Lower leg skin (tissue), 4 donors: ENCODE measurements around the gene DOK7. TPM values are rescaled to one million over a fixed set of nuclear protein-coding genes. Genes with fewer than 3 reads are reported as not detected.
"Not testable (repeated sequence)": the region's sequence is repeated elsewhere in the genome, so short reads cannot be mapped to it uniquely, and the experiment has no call there.

Experiments used
- DNase-seq, 2 donors: peaks; one replicate each; pipeline ENCODE4 v3.0.0-alpha.2; 2019; ENCODE audit warnings: low spot score in 2 of 2
- H3K4me3 ChIP-seq: fragments of 200-600 bp; sonication (generic); 2 replicates; pipeline ENCODE4 v1.5.1; 2017; ENCODE audit warnings: mild to moderate bottlenecking, low read depth; ENCODE audit not compliant: poor library complexity, severe bottlenecking
- POLR2A ChIP-seq, 2 donors: fragments of 450-650 bp; IDR thresholded peaks; one replicate each; pipeline ENCODE4 v1.6.1; 2016 to 2017; ENCODE audit warnings: antibody characterized with exemption in 2 of 2, mild to moderate bottlenecking in 1 of 2, moderate library complexity in 1 of 2
- WGBS, 2 donors: methylation state at CpG; one replicate each; pipeline ENCODE4 v1.1.5; 2018; 5-methylcytosine and 5-hydroxymethylcytosine counted together
- intact Hi-C: fragments of 100-400 bp; cut with DNase I; formaldehyde crosslinking; loops from one replicate; pipeline ENCODE4 v1.15.0; 2023; ENCODE audit warnings: low total_unique reads
- total RNA-seq, 4 donors: library from RNA; depleted of rRNA; stranded (reverse); fragments of >200 nt; gene quantifications; one replicate each; pipeline ENCODE4 v1.1.0, GENCODE V29; 2016
- TF ChIP-seq, protein P1 (sequence below), 3 donors: fragments of 450-650 bp; IDR thresholded peaks; one replicate each; pipeline ENCODE4 v1.5.1; 2016; ENCODE audit warnings: antibody characterized with exemption in 3 of 3, mild to moderate bottlenecking in 3 of 3, moderate library complexity in 2 of 3

DOK7 gene
- total RNA-seq, 4 donors from 2014 or later = 1.9 to 9.8 (median 5.9) TPM

DNA sequence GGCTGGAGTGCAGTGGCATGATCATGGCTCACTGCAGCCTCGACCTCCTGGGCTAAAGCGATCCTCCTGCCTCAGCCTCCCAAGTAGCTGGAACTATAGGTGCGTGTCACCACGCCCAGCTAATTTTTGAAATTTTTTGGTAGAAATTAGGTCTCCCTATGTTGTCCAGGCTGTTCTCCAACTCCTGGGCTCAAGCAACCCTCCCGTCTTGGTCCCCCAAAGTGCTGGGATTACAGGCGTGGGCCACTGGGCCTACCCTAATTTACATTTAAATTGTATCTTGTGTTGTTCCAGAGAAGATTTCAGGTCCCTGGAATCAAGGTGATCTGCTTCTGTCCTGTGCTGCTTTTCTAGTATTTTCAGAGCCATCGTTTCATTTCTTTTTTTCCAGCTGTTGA is 70.3 kb downstream of the DOK7 start:
- TF ChIP-seq, protein P1, sequence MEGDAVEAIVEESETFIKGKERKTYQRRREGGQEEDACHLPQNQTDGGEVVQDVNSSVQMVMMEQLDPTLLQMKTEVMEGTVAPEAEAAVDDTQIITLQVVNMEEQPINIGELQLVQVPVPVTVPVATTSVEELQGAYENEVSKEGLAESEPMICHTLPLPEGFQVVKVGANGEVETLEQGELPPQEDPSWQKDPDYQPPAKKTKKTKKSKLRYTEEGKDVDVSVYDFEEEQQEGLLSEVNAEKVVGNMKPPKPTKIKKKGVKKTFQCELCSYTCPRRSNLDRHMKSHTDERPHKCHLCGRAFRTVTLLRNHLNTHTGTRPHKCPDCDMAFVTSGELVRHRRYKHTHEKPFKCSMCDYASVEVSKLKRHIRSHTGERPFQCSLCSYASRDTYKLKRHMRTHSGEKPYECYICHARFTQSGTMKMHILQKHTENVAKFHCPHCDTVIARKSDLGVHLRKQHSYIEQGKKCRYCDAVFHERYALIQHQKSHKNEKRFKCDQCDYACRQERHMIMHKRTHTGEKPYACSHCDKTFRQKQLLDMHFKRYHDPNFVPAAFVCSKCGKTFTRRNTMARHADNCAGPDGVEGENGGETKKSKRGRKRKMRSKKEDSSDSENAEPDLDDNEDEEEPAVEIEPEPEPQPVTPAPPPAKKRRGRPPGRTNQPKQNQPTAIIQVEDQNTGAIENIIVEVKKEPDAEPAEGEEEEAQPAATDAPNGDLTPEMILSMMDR (IDR thresholded peaks at IDR 0.05) = no peak
- TF ChIP-seq POLR2A (IDR thresholded peaks at IDR 0.05) = no peak
- no peak overlapping the region for H3K4me3 ChIP-seq
- WGBS, 2 donors = 96 to 97% methylated on average over 7 of the region's 7 CpGs

DNA sequence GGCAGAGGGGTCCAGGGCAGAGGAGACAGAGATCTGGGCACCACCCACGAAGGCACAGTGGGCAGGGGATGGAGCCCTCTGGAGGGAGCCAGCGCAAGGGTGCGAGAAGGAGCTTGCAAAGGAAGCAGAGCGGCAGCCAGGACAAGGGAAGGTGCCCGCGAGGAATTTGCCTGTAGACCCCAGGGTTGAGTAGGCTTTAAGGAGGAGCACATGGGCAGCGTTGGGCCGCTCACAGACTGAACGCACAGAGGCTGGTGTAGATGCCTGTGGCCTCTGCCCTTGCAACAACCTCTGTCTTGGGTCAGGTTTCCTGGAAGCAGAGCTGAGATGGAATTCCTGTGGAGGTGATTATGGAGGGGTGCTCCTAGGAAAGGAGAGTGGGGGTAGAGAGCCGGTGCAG is 72.7 kb downstream of the DOK7 start:
- DNase-seq, H3K4me3 ChIP-seq, intact Hi-C loops: not testable (repeated sequence)
- WGBS, 2 donors = 87 to 89% methylated on average over 10 of the region's 10 CpGs

More for the DNA sequence above, 70.3 kb downstream of the DOK7 start:
- intact Hi-C loops = no loop called here
- no peak for DNase-seq

DNA sequence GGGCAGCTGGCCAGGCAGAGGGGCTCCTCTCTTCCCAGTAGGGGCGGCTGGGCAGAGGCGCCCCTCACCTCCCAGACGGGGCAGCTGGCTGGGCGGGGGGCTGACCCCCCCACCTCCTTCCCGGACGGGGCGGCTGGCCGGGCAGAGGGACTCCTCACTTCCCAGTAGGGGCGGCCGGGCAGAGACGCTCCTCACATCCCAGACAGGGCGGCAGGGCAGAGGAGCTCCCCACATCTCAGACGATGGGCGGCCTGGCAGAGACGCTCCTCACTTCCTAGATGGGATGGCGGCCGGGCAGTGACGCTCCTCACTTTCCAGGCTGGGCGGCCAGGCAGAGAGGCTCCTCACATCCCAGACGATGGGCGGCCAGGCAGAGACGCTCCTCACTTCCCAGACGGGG is 75.8 kb downstream of the DOK7 start:
- H3K4me3 ChIP-seq, intact Hi-C loops, DNase-seq: not testable (repeated sequence)
- WGBS, 2 donors = 96 to 99% methylated on average over 14 to 19 of the region's 23 CpGs

DNA sequence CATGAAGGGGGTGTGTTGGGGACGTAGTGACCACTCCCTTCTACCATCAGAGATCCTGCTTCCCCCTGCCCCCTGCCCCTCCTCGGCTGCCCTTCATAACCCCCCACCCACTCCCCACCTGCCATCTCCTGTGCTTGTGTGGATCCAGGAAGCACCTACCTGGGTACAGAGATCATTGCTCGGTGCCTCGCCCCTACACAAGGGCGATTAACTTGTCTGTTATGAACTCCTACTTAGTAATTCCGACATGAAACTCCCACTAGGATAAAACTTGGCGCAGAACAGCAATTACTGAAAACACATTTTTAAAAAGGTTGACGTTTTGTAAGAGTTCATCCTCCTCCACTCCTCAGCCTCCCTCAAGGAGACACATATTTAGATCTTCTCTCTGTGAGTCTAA is 80.3 kb downstream of the DOK7 start:
- peak in 1 of 2 donors; percentile 34 for DNase-seq
- intact Hi-C loops, H3K4me3 ChIP-seq: not testable (repeated sequence)
- 84 to 89% methylated on average over 6 to 7 of the region's 8 CpGs for WGBS, 2 donors

Other genes with a start within 250 kb of the DOK7 start
- gene MSANTD1, start 214.1 kb upstream of the DOK7 start, total RNA-seq = under 1 TPM; 0.19 to 0.76 (median 0.35) TPM
- gene RGS12, start 170.3 kb upstream of the DOK7 start, total RNA-seq = 10 to 100 TPM; 47.5 to 92.6 (median 80.6) TPM
- under 1 TPM in 1 of 4 donors, not detected in 3; 0.38 TPM for gene HGFAC, start 21.3 kb upstream of the DOK7 start, total RNA-seq
- gene LRPAP1, start 69.1 kb downstream of the DOK7 start, total RNA-seq = 100 to 1,000 TPM; 112 to 153 (median 123) TPM